Adrenal gland (tissue), 5 donors: ENCODE data around the gene MPC1L.

Source experiments
- POLR2A ChIP-seq, 2 donors: fragments of 450-650 bp; IDR thresholded peaks; one replicate each; pipeline ENCODE4 v1.6.1; 2017; ENCODE audit warnings: antibody characterized with exemption in 2 of 2, mild to moderate bottlenecking in 2 of 2, moderate library complexity in 1 of 2
- TF ChIP-seq, protein P1 (sequence below), 6 experiments: fragments of 450-650 bp in 4 of 6; fragments of 200-600 bp in 2 of 6; sonication (generic) in 1 of 6; IDR thresholded peaks; 1 replicate in 5 of 6; 2 replicates in 1 of 6; pipeline versions ENCODE4 v1.5.1 to v1.8.0; 2016 to 2021; ENCODE audit warnings: antibody characterized with exemption in 6 of 6, mild to moderate bottlenecking in 2 of 6, moderate library complexity in 1 of 6
- donor health status: DM: no; HTN: no; CAD: no.

DNA sequence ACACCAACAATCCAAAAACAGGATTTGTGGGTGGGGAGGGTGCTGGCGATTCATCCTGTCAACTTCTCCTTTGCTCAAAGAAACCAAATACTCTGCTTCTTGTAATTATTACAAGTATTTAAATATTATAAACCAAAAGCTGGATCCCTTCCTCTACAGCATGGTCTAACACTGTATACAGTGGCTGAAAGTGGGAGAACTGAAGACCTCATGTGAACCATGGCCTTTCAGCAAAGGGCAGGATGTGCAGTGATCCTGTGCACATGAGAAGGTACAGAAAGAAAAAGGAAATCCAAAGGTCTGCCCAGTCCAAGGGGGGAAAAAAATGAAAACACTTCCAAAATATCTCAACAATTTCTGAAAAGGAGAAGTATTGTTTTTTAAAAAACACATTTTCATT is 29.4 kb downstream of the MPC1L start:
- TF ChIP-seq, protein P1, sequence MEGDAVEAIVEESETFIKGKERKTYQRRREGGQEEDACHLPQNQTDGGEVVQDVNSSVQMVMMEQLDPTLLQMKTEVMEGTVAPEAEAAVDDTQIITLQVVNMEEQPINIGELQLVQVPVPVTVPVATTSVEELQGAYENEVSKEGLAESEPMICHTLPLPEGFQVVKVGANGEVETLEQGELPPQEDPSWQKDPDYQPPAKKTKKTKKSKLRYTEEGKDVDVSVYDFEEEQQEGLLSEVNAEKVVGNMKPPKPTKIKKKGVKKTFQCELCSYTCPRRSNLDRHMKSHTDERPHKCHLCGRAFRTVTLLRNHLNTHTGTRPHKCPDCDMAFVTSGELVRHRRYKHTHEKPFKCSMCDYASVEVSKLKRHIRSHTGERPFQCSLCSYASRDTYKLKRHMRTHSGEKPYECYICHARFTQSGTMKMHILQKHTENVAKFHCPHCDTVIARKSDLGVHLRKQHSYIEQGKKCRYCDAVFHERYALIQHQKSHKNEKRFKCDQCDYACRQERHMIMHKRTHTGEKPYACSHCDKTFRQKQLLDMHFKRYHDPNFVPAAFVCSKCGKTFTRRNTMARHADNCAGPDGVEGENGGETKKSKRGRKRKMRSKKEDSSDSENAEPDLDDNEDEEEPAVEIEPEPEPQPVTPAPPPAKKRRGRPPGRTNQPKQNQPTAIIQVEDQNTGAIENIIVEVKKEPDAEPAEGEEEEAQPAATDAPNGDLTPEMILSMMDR (IDR thresholded peaks at IDR 0.05) = no peak
- no peak for TF ChIP-seq POLR2A (IDR thresholded peaks at IDR 0.05)
